Body of pancreas (tissue), 4 donors: ENCODE data around the gene EPHB1. TPM values are rescaled to one million over a fixed set of nuclear protein-coding genes. Genes with fewer than 3 reads are reported as not detected.

Experiments
- ATAC-seq: fragments of 150-250 bp; one replicate; pipeline ENCODE4 v1.9.1; 2016
- DNase-seq, 4 donors: peaks; one replicate each; pipeline ENCODE4 v3.0.0-alpha.2; 2019
- H3K27ac ChIP-seq, 4 donors: fragments of 200-600 bp; sonication (generic); 1 replicate in 3 of 4; 2 replicates in 1 of 4; pipeline versions ENCODE4 v1.5.1 to v1.6.1; 2016 to 2019; ENCODE audit warnings: mild to moderate bottlenecking in 1 of 4, mixed read lengths in 1 of 4, moderate library complexity in 1 of 4
- H3K27me3 ChIP-seq, 2 donors: fragments of 200-600 bp; sonication (generic); one replicate each; pipeline ENCODE4 v1.6.0; 2016; ENCODE audit warnings: mild to moderate bottlenecking in 1 of 2
- H3K36me3 ChIP-seq, 2 donors: fragments of 200-600 bp; sonication (generic); replicated peaks in 1 of 2; 2 replicates each; pipeline ENCODE4 v1.5.1; 2016; ENCODE audit warnings: low read depth in 2 of 2; ENCODE audit not compliant: insufficient read depth in 1 of 2
- H3K4me1 ChIP-seq: fragments of 200-600 bp; sonication (generic); one replicate; pipeline ENCODE4 v1.6.0; 2016
- H3K4me3 ChIP-seq, 2 donors: fragments of 200-600 bp; sonication (generic); 1 replicate in 1 of 2; 2 replicates in 1 of 2; pipeline ENCODE4 v1.5.1; 2016 to 2019
- H3K9me3 ChIP-seq, 3 donors: fragments of 200-600 bp; sonication (generic); 1 replicate in 2 of 3; 2 replicates in 1 of 3; pipeline ENCODE4 v1.5.1; 2016
- CTCF ChIP-seq, 7 experiments: fragments of 450-650 bp in 4 of 7; fragments of 200-600 bp in 3 of 7; sonication (generic) in 3 of 7; IDR thresholded peaks; one replicate each; pipeline ENCODE4 v1.5.1; 2016 to 2019; ENCODE audit warnings: antibody characterized with exemption in 7 of 7
- POLR2A ChIP-seq, 3 donors: fragments of 450-650 bp; IDR thresholded peaks; one replicate each; pipeline ENCODE4 v1.6.1; 2016; ENCODE audit warnings: antibody characterized with exemption in 3 of 3, mild to moderate bottlenecking in 2 of 3
- WGBS, 2 donors: methylation state at CpG; one replicate each; pipeline ENCODE4 v1.1.5; 2017; 5-methylcytosine and 5-hydroxymethylcytosine counted together
- intact Hi-C: fragments of 100-400 bp; cut with DNase I; formaldehyde crosslinking; loops from one replicate; pipeline ENCODE4 v1.15.1; 2023
- total RNA-seq, 2 donors: library from RNA; depleted of rRNA; stranded (reverse); fragments of >200 nt; gene quantifications; one replicate each; pipeline ENCODE4 v1.1.0, GENCODE V29; 2016

The EPHB1 gene
- total RNA-seq, 2 donors from 2014 or later: 1.3 TPM; not detected in 1

- no peaks in the 10 kb centered on the region for H3K36me3 ChIP-seq
- H3K4me3 ChIP-seq: no peak overlapping the region
- DNase-seq: no peak
- WGBS, 2 donors: 32 to 55% methylated on average over 4 of the region's 4 CpGs
- no peak for ATAC-seq
- no peak overlapping the region for H3K27ac ChIP-seq
- H3K27me3 ChIP-seq: no peaks in the 10 kb centered on the region
- no peaks in the 10 kb centered on the region for H3K9me3 ChIP-seq
- intact Hi-C loops: no loop called here
- no peaks in the 10 kb centered on the region for H3K4me1 ChIP-seq
- TF ChIP-seq POLR2A (IDR thresholded peaks at IDR 0.05) (no peak), CTCF (IDR thresholded peaks at IDR 0.05) (no peak)
These were observed 443.3 kb downstream of the EPHB1 start for GRCh38 chr3:135238236-135238830.

- no peaks in the 10 kb centered on the region for H3K27me3 ChIP-seq
- ATAC-seq (no peak), DNase-seq (no peak)
- no peaks in the 10 kb centered on the region for H3K9me3 ChIP-seq
- H3K4me1 ChIP-seq: no peaks in the 10 kb centered on the region
- 37 to 46% methylated on average over 6 of the region's 6 CpGs for WGBS, 2 donors
- TF ChIP-seq POLR2A (IDR thresholded peaks at IDR 0.05) (no peak), CTCF (IDR thresholded peaks at IDR 0.05) (no peak)
- H3K36me3 ChIP-seq: no peaks in the 10 kb centered on the region
- no peak overlapping the region for H3K4me3 ChIP-seq
- intact Hi-C loops: no loop called here
- H3K27ac ChIP-seq: no peak overlapping the region
These were observed 444.0 kb downstream of the EPHB1 start for GRCh38 chr3:135238871-135239614.

- intact Hi-C loops: no loop called here
- ATAC-seq (no peak), DNase-seq (no peak)
- WGBS, 2 donors: 25 to 29% methylated on average over 1 of the region's 1 CpG
- Histone ChIP-seq H3K9me3 (no peaks in the 10 kb centered on the region), H3K4me3 (no peak overlapping the region), H3K27me3 (no peaks in the 10 kb centered on the region), H3K27ac (no peak overlapping the region), H3K36me3 (no peaks in the 10 kb centered on the region), H3K4me1 (no peaks in the 10 kb centered on the region)
- TF ChIP-seq POLR2A (IDR thresholded peaks at IDR 0.05): no peak
- TF ChIP-seq CTCF (IDR thresholded peaks at IDR 0.05): no peak
These were observed 444.5 kb downstream of the EPHB1 start for GRCh38 chr3:135239615-135239884.

- no peak for ATAC-seq
- intact Hi-C loops: no loop called here
- Histone ChIP-seq H3K27me3 (no peaks in the 10 kb centered on the region), H3K4me1 (no peaks in the 10 kb centered on the region), H3K4me3 (no peak overlapping the region), H3K9me3 (no peaks in the 10 kb centered on the region), H3K36me3 (no peaks in the 10 kb centered on the region), H3K27ac (no peak overlapping the region)
- no peak for DNase-seq
- TF ChIP-seq POLR2A (IDR thresholded peaks at IDR 0.05) (no peak), CTCF (IDR thresholded peaks at IDR 0.05) (no peak)
These were observed 445.4 kb downstream of the EPHB1 start for GRCh38 chr3:135240426-135240825.

GRCh38 chr3:135242285-135242684 lies 447.2 kb downstream of the EPHB1 start:
- ATAC-seq (no peak), DNase-seq (no peak)
- H3K27ac ChIP-seq: no peak overlapping the region
- no peaks in the 10 kb centered on the region for H3K36me3 ChIP-seq
- no peak overlapping the region for H3K4me3 ChIP-seq
- intact Hi-C loops: no loop called here
- no peaks in the 10 kb centered on the region for H3K4me1 ChIP-seq
- no peaks in the 10 kb centered on the region for H3K27me3 ChIP-seq
- WGBS, 2 donors: 82 to 89% methylated on average over 1 to 2 of the region's 2 CpGs
- no peaks in the 10 kb centered on the region for H3K9me3 ChIP-seq
- no peak for TF ChIP-seq CTCF (IDR thresholded peaks at IDR 0.05)
- TF ChIP-seq POLR2A (IDR thresholded peaks at IDR 0.05): no peak
